ENCODE data around the gene CELF4.

GRCh38 chr18:37364237-37364636 is 201.4 kb downstream of the CELF4 start:
- no peak for TF ChIP-seq CTCF (IDR thresholded peaks at IDR 0.05)
- TF ChIP-seq POLR2A (IDR thresholded peaks at IDR 0.05): no peak
- peak in 1 of 3 donors; percentile 18 for TF ChIP-seq POLR2AphosphoS5 (IDR thresholded peaks at IDR 0.05)

Data from breast epithelium (tissue), 3 donors.